ENCODE results near the gene ATRIP.

The ATRIP gene

DNA sequence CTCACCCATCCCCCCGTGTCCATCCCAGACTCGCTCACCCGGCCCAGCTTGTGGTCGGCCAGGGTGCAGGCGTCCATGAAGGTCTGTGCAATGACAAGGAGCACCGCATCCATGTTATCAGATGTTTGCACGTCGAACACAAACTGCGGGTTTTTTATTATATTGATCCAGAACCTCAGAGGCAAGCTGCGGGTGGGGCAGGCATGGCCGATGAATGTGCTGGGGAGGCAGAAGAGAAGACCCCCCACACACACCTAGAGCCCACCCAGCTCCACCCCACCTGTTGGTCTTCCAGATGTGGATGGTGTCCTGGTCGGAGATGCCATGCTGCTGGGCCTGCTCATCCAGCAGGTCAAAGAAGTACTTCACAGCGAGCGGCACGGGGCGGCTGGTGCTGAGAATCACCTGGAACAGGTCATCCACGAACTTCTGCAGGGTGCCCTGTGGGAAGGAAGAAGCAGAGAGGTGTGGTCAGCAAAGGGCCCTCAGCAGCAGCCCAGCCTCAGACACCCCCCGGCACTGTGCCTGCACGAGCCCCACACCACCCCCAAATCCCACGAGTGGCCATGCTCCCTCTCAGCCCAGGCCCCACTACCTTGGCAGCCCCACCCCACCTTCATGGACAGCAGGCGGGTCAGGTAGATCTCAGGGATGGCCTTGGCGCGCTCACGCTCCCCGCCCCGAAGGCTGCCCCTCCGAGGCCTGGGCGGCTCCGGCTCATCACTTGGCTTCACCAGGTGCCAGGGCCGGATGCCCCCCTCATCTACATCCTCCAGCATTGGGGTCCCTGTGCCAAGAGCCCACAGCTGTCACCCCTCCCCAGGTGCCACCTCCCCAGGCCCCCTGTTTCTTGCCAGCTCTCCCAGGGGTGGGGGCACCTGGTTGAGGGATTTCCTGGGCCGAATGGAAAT is 37.0 kb upstream of the ATRIP start:
- DNase-seq: no peak

DNA sequence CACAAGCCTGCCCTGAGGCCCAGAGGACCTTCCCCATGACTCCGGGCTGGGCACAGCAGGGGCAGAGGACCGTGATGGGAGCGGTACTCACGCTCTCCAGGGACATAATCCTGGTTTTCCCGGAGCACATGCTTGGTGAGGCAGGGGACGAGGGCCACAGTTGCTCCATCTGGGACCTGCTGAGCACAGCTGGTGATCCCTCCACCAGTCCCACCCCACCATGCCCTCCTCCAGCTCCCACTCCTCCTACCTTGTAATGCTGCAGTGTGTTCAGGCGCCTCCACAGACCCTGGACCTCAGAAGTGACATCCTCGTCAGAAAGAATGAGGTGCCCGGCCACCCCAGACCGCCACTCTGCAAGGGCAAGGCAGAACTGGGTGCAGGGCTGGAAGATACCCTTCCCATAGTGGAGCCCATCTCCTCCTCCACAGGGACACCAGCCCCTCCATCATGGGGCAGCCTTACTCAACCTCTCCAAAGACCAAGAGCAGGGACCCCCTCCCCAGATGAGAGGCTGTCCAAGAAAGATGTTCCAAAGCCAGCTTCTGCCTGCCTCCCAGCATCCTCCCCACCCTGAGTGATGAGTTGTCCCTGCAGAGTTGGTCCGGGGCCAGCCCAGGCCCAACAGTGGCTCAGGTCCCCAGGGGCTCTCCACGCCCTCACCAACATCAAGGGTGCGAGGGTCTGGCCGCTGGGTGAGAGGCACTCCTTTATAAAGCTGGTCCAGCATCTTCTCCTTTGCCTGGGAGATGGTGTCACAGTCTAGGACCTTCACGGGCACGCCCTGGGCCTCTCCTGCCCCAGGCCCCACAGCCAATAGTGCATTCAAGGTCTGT is 36.1 kb upstream of the ATRIP start:
- DNase-seq: no peak

DNA sequence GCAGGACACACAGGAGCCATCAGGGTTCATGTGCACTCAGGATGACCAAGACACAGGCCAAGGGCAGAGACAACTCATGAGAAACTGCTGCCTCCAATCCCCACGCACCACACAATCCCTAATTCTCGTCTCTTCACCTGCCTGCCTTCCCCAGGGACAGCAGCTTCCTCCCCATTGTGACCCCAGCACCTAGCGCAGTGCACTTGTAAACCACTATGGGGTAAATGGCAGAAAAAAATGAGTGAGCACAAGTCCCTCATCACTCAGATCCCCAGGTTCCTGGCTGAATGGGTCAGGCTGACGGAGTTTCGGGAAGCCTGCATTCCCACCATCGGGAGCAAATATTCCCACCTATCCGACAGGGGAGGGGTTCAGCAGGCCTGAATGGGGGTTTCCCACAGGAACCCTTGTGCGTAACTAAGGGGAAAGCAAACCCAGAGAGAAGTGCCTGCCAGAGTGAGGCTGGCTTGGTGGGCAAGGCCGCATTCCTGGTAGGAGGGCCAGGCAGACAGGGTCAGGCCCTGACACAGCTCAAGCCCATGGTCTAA is 35.4 kb upstream of the ATRIP start:
- DNase-seq: no peak

DNA sequence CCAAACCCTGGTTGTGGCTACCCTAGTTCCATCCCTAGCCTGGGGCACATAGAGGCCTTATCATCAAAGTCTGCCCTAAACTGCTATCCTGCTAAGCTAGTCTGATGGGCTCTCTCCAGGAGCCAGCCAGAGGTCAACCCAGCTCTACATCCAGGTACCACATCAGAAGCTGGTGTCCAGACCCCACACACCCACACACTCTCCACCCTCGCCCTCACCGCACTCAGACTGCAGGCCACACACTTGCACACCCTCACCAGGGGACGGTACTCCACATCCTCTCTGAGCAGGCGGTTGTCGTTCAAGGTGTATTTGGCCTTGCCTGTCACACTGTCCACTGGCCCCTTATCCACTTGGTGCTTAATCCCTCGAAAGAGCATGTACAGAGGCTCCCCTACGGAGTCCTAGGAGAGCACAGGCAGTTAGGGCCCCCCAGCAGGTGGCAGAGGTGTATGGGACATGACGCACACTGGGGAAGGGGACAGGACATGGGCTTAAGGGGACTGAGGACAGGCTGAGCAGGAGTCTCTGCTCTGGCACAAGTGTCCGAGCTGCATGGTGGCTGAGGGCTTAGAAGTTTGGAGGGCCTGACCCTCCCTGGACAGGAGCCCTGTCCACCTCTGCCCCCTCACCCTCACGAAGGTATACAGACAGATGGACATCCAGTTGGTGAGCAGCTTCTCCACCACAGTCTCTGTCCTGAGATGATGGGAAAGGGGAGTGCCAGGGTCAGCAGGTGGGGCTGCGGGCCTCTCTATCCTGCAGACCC is 34.7 kb upstream of the ATRIP start:
- DNase-seq: no peak

DNA sequence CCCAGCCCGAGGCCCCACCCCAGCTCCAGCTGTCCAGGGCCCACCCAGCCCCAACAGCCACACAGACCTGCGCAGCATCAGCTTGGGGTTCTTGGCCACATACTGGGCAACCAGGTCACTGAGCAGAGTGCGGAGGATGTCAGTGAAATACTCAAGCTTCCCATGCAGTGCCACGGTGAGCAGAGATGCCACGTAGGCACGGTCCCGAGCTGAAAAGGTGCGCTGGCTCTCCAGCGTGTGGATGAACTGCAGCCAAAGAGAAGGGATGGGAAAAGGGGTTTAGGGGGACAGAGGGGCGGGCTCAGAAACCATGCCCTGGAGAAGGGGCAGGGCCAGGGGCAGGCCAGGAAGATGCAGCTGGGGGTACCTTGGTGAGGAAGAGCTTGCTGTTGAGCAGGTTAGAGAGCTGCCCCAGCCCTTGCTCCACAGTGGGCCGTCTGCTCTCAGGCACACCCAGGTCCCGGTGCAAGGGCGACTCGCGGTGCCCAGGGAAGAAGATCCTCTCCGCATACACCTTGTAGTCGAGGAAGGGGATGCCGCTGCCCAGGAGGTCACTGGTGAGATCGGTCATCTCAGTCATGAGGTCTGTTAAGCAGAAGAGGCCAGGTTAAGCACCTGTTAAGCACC is 34.0 kb upstream of the ATRIP start:
- no peak for DNase-seq

DNA sequence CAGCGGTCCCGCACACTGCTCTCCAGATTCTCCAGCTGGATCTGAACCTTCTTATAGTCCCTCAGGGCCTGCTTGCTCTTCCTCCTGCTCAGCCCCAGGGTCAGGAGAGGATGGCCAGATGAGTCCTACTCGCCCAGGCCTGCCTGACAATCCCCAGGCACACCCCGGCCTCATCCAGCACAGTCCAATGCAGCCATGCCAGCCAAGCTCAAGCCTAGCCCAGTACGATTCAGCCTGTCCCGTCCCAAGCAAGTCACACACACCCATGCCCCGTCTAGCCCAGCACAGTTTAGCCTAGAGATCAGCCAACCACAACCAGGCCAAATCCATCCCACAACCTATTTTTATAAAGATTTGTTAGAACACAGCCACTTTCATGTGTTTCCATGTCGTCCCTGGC is 33.5 kb upstream of the ATRIP start:
- no peak for DNase-seq

DNA sequence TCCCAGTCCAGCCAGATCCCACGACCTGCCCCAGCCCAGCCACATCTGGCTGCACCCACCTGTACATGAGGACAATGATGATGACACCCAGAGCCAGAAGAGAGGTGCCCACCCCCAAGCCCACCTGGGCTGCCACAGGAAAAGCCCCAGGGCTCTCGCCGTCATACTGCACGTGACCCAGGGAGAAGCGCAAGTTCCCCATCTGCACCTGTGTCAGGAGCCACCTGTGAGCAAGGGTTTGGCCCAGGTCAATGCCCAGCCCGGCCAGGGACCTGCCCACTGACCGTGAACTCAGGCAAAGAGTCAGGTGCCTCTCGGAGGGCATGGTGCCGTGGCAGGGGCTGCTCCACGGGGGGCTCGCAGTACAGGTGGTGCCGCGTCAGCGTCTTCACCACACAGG is 32.9 kb upstream of the ATRIP start:
- DNase-seq: no peak

DNA sequence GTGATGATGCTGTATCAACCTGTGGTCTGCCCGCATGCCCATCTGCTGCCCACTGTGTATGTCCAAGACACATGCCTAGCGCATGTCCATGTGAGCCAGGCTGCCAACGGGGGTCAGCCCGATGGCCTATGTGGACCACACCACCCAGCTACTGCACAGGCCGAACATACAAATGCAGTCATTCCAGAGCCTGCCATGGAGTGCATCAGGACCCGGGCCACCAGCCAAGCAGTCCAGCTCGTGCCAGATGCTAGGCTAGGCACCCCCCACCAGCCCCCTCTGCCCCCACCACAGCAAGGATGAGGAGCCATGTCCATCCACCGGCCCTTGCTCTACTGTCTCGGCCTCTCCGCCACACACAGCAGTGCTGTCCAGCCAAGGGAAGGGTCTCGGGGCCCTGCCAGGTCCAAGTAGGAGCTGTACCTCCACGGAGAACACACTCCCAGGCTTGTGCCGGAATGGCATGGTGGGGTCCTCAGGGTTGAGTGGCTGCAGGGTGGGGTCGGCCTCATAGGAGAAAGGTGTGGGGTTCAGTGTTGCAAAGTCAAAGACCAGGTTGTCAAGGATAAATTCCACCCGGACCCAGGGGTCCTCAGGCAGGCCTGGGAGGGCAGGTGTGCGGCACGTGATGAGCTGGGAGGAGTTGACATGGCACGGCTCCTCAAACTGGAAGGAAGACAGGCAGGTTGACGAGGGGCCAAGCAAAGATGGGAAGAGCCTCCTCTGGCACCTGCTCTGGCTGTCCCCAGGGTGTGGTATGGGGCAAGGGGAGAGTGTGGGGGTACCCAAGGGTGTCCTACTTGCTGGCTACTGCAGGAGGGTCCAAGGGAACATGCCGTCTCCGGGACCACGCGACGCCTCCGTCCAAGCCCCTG is 31.9 kb upstream of the ATRIP start:
- peak in 37 of 58 donors; percentile 9 to 60 (median 39) for DNase-seq

DNA sequence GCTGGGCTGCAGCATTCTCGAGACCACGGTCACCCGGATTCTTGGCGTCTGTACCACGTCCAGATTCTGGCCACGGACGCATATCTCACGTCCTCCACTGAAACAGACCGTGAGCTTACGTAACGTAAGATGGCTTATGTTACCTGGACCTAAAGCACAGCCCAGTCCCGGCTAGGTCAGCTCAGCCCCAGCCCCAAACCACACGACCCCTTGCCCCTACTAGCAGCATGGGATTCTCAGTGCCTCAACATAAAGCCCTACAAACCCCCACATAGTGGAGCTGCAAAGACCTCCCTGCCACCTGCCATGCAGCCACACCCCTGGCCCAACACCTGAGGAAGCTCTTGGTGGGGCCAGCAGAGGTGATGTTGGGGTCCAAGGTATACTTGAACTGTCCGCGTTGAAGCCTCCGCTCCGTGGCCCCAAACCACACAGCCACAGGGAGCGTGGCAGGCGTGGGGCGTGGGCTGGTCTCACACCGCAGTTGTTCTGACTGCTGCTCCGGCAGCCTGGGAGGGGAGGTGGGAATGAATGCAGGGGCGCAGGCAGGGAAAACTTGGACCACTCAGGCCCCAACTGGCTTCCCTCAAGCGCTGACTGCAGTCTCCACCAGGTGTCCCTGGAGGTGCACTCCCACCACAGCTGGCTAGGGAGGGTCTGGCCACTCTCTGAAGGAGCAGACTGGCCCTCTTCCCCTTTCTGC is 31.1 kb upstream of the ATRIP start:
- no peak for DNase-seq

DNA sequence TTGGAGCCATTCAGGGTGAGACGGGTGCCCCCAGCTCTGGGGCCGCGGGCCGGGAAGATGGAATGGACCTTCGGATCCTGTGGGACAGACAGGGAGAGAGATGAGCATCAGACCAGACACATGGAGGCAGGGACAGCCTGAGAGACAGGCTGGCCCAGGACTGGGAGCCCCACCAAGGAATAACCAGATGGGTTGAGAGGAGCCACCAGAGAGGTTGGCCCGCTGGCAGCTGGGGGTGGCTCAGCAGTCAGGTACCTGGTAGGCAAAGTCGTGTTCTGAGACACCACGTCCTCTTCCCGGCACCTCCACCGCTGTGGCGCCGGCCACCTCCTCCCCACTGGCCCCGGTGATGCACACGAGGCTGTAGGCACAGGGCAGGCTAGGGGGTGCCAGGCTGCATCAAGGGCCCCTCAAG is 30.4 kb upstream of the ATRIP start:
- DNase-seq: no peak

DNA sequence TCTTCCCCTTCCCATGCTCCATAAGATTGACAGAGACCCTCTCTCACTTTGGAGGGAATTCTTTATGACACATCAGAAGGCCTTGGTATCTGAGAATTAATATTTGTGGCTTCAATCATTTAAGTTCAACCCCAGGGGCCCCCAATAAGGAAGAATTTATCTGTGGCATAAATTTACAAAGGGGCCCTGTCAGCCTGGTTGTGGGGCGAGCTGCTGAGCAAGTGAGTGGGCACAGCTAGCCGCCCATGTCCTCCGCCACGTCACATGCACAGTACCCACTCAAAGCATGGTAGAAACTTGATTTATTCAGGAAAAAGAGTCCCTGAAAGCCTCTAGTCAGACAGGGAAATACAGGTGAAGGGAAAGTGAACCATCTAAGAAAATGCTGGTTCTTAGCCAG is 30.0 kb upstream of the ATRIP start:
- DNase-seq: no peak

DNA sequence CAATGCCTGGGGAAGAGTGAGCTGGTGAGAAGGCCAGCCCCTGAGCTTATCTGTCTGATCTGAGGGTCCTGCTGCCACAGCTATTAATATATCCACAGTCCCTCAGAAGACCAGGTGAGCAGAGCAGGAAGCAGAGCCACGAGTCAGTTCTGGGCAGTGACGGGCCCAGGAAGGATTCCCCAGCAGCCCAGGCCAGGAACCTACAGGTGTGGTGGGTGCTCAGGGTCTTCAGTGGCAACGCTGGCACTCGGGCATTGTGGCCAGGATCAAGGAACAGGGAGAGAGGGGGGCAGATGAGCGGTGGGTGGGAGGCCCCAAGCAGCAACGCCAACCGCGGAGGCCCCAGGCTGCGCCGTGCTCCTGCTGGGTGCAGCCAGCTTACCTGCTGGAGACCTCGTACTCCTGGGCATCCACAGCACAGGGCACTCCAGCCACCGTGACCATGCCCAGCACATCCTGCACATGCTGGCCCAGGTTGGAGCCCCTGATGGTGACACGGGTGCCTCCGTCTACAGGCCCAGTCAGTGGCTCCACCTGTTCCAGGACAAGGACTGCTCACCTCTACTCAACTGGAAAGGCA is 28.9 kb upstream of the ATRIP start:
- DNase-seq: no peak

DNA sequence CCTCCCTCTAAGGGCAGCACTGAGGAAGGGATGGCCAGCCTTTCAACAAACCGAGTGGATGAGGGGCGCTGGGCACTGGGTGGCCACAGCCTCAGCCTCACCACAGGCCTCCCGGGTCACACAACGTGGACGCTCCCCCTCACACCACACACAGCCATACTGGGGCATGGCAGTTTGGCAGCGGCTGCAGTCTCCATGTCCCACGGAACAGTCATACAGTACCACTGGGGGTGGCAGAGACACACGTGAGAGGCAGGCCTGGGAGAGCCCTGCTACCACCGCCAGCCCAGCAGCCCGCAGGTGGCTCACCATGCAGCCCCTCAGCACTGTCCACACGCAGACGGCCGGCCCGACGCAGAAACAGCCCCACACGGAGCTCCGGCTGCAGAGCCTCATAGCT is 28.4 kb upstream of the ATRIP start:
- no peak for DNase-seq

DNA sequence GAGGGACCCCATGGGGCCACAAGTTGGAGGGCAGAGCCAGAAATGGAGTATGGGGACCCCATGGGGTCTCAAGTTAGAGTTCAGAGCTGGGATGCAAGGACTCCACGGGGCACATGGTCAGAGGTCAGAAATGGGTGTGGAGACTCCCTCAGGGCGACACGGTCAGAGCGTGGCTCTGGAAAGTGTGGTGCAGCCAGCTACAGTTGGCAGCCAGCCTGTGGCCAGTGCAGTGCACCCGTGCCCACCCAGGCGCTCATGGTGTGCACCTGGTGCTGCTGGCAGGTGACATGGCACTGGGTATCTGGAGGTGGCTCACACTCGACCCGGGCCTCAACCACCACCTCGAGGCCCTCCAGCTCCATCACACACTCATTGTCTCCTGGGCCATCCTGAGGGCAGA is 27.9 kb upstream of the ATRIP start:
- no peak for DNase-seq

DNA sequence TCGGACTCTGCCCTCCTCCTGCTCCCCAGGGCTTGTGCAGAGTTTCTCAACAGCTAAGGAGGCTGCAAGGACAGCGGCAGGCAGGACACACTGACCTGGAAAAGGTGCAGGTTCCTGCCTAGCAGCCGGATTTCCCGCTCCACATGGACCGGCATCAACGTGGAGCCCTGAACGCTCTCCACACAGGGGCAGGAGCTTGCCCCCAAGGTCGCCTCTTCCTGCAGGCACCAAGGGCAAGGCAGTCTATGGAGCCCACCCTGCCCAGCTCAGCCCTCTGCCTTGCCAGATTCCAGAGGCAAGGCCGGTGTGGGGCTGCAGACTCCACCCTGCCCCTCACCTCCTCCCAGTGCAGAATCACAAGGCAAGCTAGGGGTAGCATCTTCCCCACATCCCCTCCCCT is 27.4 kb upstream of the ATRIP start:
- DNase-seq: no peak

DNA sequence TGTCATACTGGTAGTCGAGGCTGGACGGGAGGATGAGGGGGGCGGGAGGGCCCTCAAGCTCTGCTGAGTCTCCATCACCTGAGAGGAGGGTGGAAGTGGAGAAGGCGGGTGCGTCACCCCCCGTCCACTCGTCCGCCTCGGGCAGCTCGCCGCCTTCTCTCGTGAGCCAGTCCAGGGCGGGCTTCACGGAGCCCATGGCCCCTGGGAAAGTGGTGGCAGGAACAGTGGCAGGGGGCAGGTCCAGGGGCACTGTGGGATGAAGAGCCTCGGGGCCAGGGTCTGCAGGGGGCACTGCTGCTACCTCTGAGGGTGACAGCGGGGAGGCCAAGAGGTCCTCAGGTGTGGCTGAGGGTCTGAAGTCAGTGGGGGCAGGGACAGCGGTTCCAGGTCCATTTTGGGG is 26.9 kb upstream of the ATRIP start:
- no peak for DNase-seq

DNA sequence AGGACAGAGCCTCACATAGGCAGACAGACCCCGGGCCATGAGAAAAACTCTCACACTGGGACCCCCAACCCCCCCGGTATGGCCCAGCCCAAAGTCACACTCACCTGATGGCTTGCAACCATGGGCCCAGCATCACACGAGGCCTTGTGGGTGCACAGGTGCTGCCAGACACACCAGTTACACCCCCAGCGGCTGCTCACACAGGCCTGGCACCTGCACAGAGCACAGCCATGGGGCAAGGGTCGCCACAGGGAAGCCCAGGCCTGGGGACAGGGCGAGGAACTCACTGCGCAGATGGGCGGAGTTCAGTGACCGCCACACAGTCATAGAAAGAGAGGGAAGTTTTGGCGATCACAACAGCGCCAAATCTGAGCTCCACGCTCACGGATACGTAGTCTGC is 26.0 kb upstream of the ATRIP start:
- no peak for DNase-seq

DNA sequence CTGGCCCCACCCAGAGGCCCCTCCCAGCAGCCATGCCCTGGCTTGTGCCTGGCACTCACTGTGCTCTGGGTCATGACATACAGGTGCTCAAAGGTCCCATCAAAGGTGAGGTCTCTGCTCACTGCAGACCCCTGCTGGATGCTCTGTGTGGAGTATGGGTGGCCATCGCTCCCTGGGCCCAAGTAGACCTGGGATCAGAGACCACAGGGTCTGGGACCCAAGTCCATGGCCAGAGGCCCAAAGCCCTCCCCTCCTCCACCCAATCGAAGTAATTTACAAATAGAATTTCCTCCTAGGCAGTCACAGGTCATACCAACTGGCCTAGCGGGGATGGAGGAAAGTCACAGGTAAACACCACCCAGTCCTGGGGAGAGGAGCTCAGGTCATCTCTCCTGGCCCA is 24.3 kb upstream of the ATRIP start:
- DNase-seq: no peak

DNA sequence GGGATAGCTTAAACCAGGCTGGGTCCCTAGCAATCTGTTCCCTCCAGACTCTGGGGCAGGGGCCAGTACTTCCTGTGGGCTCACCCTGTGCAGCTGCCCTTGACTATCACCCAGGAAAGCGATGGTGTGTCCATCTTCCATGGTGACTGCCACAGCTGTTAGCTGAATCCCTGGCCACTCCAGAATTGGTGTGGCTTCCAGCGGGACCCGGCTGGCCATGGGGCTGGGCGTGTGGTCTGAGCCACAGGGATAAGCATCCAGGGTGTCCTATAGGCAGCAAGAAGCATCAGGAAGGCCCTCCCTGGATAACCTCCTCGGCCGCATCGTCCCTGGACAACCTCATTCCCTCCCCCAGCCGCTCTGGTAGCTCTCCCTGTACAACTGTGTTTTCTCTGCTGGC is 23.9 kb upstream of the ATRIP start:
- no peak for DNase-seq
